Activated naive CD8-positive, alpha-beta T cell treated with anti-CD3 and anti-CD28 coated beads, Interleukin-2, amount 10 ng/mL, durations not matched to agents 7 days and 5 days (primary cell): ENCODE results near the gene UBL4A. TPM values are rescaled to one million over a fixed set of nuclear protein-coding genes. Genes with fewer than 3 reads are reported as not detected.

Experiments
- ATAC-seq: fragments of 150-1000 bp; cut with Tn5 transposase; one replicate; pipeline ENCODE4 v1.10.0; 2021; ENCODE audit warnings: low read depth, moderate library complexity
- POLR2A ChIA-PET: fragments of 350-600 bp; sonication (Branson Sonifier 250); formaldehyde crosslinking; loops from one replicate; lab custom pipeline; 2021; ENCODE audit warnings: antibody characterized with exemption; lab: Charles Lee
- DNase-seq: peaks from one replicate; pipeline ENCODE4 v3.0.0; 2021
- H3K27ac Mint-ChIP-seq: one replicate; pipeline ENCODE4 v1.8.0; 2022; ENCODE audit warnings: mild to moderate bottlenecking, mixed read lengths
- H3K27me3 Mint-ChIP-seq: one replicate; pipeline ENCODE4 v1.8.0; 2022; ENCODE audit warnings: mild to moderate bottlenecking, moderate library complexity, mixed read lengths
- H3K36me3 Mint-ChIP-seq: one replicate; pipeline ENCODE4 v1.8.0; 2021; ENCODE audit warnings: mild to moderate bottlenecking, mixed read lengths
- H3K4me1 Mint-ChIP-seq: one replicate; pipeline ENCODE4 v1.8.0; 2021; ENCODE audit warnings: mixed read lengths
- H3K4me3 Mint-ChIP-seq: one replicate; pipeline ENCODE4 v1.8.0; 2022; ENCODE audit warnings: mild to moderate bottlenecking, moderate library complexity, mixed read lengths
- H3K9me3 Mint-ChIP-seq: one replicate; pipeline ENCODE4 v1.8.0; 2021; ENCODE audit warnings: mixed read lengths
- total RNA-seq, 2 experiments: library from RNA; stranded (reverse); gene quantifications; one replicate each; pipeline ENCODE4 v1.2.3, GENCODE V29; 2021

Gene UBL4A
- total RNA-seq, 2 experiments from 2014 or later = 43.8 to 45.3 TPM

DNA sequence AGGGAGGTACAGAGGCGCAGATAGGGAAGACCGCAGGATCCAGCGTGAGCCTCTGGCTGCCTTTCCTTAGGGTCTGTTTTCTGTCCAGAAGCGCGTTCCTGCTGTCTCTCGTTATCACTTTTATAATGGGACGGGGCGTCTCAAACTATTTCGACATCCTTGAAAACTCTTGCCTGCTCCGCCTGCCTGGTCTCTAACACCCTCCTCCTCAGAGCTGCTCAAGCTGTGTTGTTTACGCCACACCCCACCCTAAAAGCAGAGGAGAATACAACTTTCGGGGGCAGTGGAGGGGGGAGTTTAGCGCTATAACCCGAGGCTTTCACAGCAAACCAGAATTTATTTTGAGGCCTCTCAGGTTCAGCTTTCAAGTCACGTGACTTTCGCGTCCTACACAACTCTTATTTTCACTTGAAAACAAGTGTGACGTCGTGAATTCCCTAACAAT is 30.3 kb upstream of the UBL4A start:
- peak overlapping the region; percentile 86 for H3K4me3 Mint-ChIP-seq
- DNase-seq = no peak
- peak; percentile 7 for ATAC-seq
- no peaks in the 10 kb centered on the region for H3K27me3 Mint-ChIP-seq
- POLR2A ChIA-PET = interaction anchor here (0.6 to 4.6 kb wide), 6 partner anchors 10 to 145 kb away, joined by 3 to 32 read pairs (median 10); partner anchors contain the start of genes RPL10, SLC10A3 and UBL4A
- H3K9me3 Mint-ChIP-seq = no peaks in the 10 kb centered on the region
- H3K36me3 Mint-ChIP-seq = peaks cover 10% of the 10 kb centered on the region
- H3K27ac Mint-ChIP-seq = peak overlapping the region; percentile 92
- peaks cover 19% of the 10 kb centered on the region for H3K4me1 Mint-ChIP-seq

DNA sequence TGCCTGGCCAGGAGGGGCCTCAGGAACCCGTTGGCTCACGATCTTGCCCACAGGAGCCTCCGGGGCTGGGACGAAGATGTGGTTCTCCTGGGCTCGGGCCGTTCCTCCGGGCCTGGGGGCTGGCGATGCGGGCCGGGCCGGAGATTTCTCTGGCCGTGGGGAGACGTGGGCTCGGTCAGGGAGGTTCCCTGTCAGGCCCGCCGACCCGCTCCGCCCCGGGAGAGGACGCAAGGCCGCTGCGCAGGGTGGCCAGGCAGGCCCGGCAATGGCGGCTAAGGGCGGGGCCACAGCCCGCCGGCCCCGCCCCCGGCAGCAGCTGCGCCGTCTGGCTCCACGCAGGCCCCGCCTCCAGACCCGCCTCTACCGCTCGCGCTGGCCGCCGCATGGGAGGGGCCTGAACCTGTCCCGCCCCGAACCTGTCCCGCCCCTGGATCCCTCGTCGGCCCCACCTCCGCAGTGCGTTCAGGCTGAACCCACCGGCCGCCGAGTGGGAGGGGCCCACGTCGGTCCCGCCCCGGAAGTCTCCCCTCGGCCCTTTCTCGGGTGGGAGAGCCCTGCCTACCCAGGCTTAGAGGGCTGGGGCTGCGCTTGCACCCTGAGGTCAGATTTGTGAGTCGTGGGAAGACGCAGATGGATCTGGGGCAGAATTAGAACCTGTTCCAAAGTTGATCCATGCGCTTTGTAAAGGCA is 29.7 kb upstream of the UBL4A start, which contains the start of gene FAM3A:
Gene FAM3A (minus strand): TSS at position 267 of the 690 bp plus-strand sequence. CDS start 460 bp downstream, outside the sequence.
- peaks cover 10% of the 10 kb centered on the region for H3K36me3 Mint-ChIP-seq
- peaks cover 22% of the 10 kb centered on the region for H3K4me1 Mint-ChIP-seq
- ATAC-seq (peak; percentile 86), DNase-seq (peak; percentile 93)
- no peaks in the 10 kb centered on the region for H3K27me3 Mint-ChIP-seq
- H3K4me3 Mint-ChIP-seq = peak within 1 kb of the TSS; percentile 86
- POLR2A ChIA-PET = interaction anchor here (0.6 to 4.6 kb wide), 6 partner anchors 11 to 145 kb away, joined by 3 to 32 read pairs (median 10); partner anchors contain the start of genes RPL10, SLC10A3 and UBL4A
- peak within 1 kb of the TSS; percentile 92 for H3K27ac Mint-ChIP-seq
- no peaks in the 10 kb centered on the region for H3K9me3 Mint-ChIP-seq

DNA sequence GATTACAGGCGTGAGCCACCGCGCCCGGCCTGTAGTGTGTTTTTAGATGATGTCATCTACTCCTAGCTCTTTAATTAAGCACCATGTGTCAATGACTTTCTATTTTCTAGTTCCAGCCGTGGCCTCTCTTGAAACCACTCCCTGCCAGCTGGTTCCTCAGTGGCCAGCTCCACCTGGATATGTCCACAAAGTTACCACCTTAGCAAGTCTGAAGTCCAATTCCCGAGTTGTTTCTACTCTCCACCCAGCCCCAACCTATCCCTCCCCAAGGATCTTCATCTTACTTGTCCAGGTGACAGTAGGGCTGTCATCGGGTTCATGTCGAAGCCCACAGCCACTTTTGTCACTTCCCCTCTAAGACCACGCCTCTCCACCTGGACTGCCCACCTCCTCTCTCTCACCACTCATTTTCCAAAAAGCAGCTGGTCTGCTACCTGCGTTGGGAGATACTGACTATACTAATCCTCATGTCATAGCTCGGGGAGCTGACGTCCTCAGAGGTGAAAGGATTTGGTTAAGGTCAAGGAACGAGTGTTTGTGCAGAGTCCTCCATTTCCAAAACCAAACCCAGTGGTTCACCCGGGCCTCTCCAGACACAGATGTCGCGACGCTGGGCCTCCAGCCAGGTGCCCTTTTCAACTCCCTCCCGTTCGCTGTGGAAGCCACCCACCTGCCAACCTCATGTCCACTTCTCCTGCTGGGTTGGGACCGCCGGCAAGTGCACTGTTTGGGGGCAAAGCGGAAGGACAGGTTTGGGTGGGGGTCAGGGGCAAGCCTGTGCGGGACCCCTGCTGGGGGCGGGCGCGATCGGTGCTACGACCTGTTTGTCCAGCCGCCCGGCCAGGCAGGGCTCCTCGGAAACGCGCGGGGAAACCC is 28.9 kb upstream of the UBL4A start:
- Mint-ChIP-seq H3K4me1 (peaks cover 25% of the 10 kb centered on the region), H3K27me3 (no peaks in the 10 kb centered on the region), H3K36me3 (peaks cover 12% of the 10 kb centered on the region), H3K9me3 (no peaks in the 10 kb centered on the region), H3K4me3 (peak overlapping the region; percentile 86), H3K27ac (peak overlapping the region; percentile 88)
- POLR2A ChIA-PET = interaction anchor here (2.6 to 4.6 kb wide), 3 partner anchors 12 to 117 kb away, joined by 15 to 32 read pairs (median 18); partner anchors contain the start of genes RPL10 and SLC10A3
- ATAC-seq = no peak
- peak; percentile 39 for DNase-seq

DNA sequence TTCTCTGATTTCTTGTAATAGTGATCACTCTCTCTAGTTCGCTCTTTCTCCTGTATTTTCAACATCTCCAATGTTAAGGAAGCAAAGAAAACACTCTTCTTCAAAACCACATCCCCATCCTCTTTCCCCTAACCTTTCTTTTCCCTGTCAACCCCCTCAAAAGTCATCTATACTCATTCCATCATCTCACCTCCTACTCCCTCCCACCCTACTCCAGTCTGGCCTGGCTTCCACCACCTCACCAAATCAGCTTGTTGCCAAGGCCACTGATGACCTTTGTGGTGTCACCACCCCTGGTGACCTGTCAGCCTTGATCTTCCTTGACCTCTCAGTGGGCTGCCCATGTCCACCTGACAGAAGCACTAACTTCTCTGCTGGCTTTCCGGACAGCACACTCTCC is 27.3 kb upstream of the UBL4A start:
- H3K4me3 Mint-ChIP-seq = peak overlapping the region; percentile 48
- peaks cover 1% of the 10 kb centered on the region for H3K9me3 Mint-ChIP-seq
- peaks cover 22% of the 10 kb centered on the region for H3K36me3 Mint-ChIP-seq
- H3K27ac Mint-ChIP-seq = peak overlapping the region; percentile 67
- H3K27me3 Mint-ChIP-seq = no peaks in the 10 kb centered on the region
- POLR2A ChIA-PET = interaction anchor here (4.6 kb wide), 1 partner anchor 24 kb away, joined by 32 read pairs; the partner anchor contains the start of gene SLC10A3
- H3K4me1 Mint-ChIP-seq = peaks cover 30% of the 10 kb centered on the region
- no peak for DNase-seq
- ATAC-seq = no peak

DNA sequence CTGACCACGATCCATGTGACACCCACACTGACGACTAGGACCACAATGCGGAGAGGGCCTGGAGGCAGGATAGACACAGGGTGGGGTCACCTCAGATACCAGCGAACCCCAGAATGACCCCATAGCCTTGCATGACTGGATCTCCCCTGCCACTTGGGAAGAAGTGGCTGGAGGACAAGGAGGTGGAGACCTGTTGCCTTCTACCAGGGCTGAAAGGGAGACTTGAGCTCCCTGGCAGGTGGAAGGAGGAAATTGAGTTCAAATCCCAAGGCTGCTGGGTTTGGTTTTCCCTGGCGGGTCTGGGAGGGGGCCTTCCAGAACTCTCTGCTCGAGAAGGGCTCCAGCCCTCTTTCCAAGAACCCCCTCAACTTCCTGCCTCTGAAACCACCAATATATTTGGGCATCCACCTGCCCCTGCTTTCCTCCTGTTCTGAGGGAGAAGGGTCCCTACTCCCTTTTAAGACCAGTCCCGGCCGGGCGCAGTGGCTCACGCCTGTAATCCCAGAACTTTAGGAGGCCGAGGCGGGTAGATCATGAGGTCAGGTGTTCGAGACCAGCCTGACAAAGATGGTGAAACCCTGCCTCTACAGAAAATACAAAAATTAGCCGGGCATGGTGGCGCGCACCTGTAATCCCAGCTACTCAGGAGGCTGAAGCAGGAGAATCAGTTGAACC is 26.6 kb upstream of the UBL4A start:
- POLR2A ChIA-PET = interaction anchor here (1.9 to 4.6 kb wide), 2 partner anchors 23 kb away, joined by 11 to 32 read pairs; partner anchors contain the start of gene SLC10A3
- Mint-ChIP-seq H3K4me1 (peaks cover 30% of the 10 kb centered on the region), H3K27ac (no peak overlapping the region), H3K36me3 (peaks cover 23% of the 10 kb centered on the region), H3K4me3 (no peak overlapping the region), H3K27me3 (no peaks in the 10 kb centered on the region), H3K9me3 (peaks cover 1% of the 10 kb centered on the region)
- ATAC-seq (no peak), DNase-seq (no peak)

DNA sequence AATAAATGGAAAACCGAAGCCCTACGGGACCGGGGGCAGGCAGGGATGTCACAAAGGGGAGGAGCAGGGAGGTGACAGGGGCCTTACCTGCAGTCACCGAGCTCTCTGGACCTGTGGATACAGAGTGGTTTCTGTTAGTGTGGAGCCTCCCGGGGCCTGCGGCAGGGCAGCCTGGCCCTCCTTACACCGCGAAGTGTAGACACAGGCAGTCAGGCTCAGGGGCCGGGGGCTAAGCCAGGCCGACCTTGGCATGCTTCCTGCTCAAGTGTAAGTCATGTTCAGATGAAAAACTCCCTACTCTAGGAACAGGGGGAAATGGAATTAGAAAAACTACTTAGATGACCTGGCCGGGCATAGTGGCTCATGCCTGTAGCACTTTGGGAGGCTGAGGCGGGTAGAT is 25.3 kb upstream of the UBL4A start:
- Mint-ChIP-seq H3K4me1 (peaks cover 30% of the 10 kb centered on the region), H3K27ac (peak overlapping the region; percentile 91), H3K9me3 (peaks cover 1% of the 10 kb centered on the region), H3K36me3 (peaks cover 23% of the 10 kb centered on the region), H3K27me3 (no peaks in the 10 kb centered on the region), H3K4me3 (peak overlapping the region; percentile 49)
- no peak for ATAC-seq
- DNase-seq = no peak
- POLR2A ChIA-PET = interaction anchor here (1.2 to 1.9 kb wide), 3 partner anchors 12 to 528 kb away, joined by 3 to 11 read pairs (median 3); partner anchors contain the start of gene SLC10A3

DNA sequence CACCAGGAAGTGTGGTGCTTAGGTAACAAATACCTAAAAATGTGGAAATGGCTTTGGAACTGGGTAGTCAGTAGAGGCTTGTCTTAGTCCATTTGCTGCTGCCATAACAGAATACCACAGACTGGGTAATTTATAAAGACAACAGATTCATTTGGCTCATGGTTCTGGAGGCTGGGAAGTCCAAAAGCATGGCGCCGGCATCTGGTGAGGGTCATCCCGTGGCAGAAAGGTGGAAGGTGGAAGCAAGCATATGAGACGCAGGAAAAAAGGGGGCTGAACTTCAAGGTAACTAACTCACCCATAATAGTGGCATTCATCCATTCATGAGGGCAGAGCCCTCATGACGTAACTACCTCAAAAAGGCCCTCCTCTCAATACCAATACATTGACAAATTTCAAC is 23.0 kb upstream of the UBL4A start:
- DNase-seq (no peak), ATAC-seq (no peak)
- peaks cover 20% of the 10 kb centered on the region for H3K4me1 Mint-ChIP-seq
- no peak overlapping the region for H3K4me3 Mint-ChIP-seq
- POLR2A ChIA-PET = no interaction called here
- H3K27ac Mint-ChIP-seq = no peak overlapping the region
- peaks cover 18% of the 10 kb centered on the region for H3K36me3 Mint-ChIP-seq
- no peaks in the 10 kb centered on the region for H3K27me3 Mint-ChIP-seq
- peaks cover 1% of the 10 kb centered on the region for H3K9me3 Mint-ChIP-seq

DNA sequence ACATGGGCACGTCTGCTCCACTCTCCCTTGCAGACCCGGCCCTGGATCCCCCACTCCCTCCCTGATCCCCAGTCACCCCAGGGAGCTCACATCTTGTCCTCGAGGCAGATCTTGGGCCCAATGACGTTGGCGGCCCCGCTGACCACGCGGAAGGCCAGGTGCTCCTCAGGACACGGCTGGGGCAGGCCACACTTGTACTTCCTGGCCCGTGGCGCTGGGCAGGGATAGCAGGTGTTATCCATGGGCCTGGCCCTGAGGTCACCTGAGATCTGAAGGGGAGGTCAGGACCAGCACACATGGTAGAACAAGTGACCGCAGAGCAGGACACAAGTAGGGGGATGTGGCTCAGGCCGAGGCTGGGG is 21.9 kb upstream of the UBL4A start:
- Mint-ChIP-seq H3K4me3 (no peak overlapping the region), H3K27me3 (no peaks in the 10 kb centered on the region), H3K27ac (no peak overlapping the region)

DNA sequence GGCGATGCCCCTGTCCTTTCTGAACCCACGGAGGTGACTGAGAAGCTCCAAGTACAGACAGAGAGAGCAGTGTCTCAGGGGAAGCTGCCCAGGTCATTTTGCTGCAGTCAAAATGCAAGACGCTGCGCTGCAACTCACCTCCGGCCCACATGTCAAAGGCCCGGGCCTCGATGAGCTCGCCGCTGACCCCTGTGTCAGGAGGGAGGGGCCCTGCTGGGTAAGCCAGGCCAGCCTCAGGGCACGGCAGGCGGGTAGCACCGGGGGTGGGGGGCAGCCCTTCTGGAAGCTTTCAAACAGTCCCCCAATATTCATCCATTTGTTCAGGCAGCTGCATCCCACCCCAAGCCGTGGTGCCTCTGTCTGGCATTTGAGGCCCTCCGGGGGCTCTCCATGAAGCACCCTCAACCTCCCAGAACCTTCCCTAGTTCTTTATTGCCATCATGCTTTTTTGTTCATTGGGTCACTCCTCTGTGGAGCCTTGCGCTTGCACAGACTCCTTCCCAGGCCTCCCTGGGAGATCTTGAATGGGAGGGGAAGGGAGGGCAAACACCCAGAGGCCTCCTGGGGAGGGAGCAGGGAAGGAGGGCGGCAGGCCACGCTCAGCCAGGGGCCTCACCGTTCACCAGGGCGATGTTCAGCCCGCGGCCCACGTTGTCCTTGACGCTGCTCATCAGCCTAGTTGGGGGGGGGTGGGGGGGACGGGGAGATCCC is 21.4 kb upstream of the UBL4A start:
- peaks cover 14% of the 10 kb centered on the region for H3K4me1 Mint-ChIP-seq
- DNase-seq (no peak), ATAC-seq (no peak)
- no peak overlapping the region for H3K27ac Mint-ChIP-seq
- H3K36me3 Mint-ChIP-seq = peaks cover 13% of the 10 kb centered on the region
- POLR2A ChIA-PET = no interaction called here
- H3K4me3 Mint-ChIP-seq = no peak overlapping the region
- peaks cover 1% of the 10 kb centered on the region for H3K9me3 Mint-ChIP-seq
- H3K27me3 Mint-ChIP-seq = no peaks in the 10 kb centered on the region

More for the DNA sequence above, 21.9 kb upstream of the UBL4A start:
- Mint-ChIP-seq H3K36me3 (peaks cover 13% of the 10 kb centered on the region), H3K4me1 (peaks cover 14% of the 10 kb centered on the region), H3K9me3 (peaks cover 1% of the 10 kb centered on the region)
- POLR2A ChIA-PET = no interaction called here
- ATAC-seq (no peak), DNase-seq (no peak)

DNA sequence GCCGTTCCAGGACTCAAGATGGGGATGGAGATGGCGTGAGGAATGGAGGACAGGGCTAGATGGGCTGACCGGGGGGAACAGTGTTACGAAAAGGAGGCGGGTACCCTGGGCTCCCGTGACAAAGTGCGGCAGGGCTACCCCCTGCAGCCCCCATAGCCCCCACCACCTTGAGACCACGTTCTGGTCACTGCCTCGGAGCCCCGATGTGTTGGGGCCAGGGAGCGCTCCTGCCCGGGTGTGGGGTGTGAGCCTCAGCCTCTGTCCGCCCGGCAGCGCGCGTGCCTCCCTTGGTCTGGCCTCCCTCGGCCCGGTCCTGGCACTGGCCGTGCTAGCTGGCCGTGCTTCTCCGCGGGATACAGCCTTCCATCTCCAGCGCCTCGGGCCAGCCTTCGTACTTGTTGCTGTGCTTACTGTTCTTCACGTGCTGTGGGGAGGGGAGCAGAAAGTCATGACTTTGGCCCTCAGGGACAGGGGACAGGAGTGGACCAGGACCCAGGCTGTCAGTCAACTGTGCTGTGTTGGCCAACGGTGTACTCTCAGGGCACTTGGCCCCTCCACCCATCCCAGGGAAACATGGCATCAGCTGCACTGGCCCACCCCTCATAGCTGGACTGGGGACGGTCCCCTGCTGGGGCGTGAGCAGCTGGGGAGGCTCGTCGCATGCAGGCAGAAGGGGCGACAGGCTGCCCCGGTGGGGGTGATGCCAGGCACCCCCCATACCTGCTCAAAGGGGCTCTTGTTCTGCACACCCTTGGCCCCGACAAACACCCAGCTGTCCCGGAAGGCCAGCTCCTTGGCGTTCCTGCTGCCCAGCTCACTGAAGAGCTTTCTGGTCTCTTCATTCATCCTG is 20.3 kb upstream of the UBL4A start:
- peaks cover 13% of the 10 kb centered on the region for H3K36me3 Mint-ChIP-seq
- POLR2A ChIA-PET = no interaction called here
- ATAC-seq (no peak), DNase-seq (no peak)
- no peak overlapping the region for H3K27ac Mint-ChIP-seq
- H3K9me3 Mint-ChIP-seq = peaks cover 1% of the 10 kb centered on the region
- H3K4me3 Mint-ChIP-seq = no peak overlapping the region
- H3K27me3 Mint-ChIP-seq = no peaks in the 10 kb centered on the region
- peaks cover 11% of the 10 kb centered on the region for H3K4me1 Mint-ChIP-seq

DNA sequence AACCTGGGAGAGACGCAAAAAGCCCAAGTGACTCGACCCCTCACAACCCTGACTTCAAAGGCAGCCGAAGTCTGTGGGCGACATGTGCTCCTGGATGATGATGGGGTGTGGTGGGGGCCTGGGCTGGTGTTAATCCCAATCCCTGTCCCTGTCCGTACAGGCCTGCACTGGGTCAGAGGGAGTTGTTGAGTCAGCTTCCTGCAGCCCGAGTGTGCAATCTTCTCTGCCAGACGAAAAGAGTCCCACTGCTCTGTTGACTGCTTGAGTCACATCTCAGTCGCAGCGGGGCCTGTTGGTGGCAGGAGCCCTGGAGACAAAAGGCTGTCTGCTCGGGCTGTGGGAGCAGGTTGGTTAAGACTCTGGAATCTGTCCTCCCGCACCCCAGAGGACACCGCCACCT is 19.3 kb upstream of the UBL4A start:
- Mint-ChIP-seq H3K9me3 (peaks cover 1% of the 10 kb centered on the region), H3K4me3 (no peak overlapping the region), H3K36me3 (peaks cover 11% of the 10 kb centered on the region), H3K4me1 (peaks cover 4% of the 10 kb centered on the region), H3K27ac (no peak overlapping the region), H3K27me3 (no peaks in the 10 kb centered on the region)
- no peak for DNase-seq
- no peak for ATAC-seq
- POLR2A ChIA-PET = no interaction called here

DNA sequence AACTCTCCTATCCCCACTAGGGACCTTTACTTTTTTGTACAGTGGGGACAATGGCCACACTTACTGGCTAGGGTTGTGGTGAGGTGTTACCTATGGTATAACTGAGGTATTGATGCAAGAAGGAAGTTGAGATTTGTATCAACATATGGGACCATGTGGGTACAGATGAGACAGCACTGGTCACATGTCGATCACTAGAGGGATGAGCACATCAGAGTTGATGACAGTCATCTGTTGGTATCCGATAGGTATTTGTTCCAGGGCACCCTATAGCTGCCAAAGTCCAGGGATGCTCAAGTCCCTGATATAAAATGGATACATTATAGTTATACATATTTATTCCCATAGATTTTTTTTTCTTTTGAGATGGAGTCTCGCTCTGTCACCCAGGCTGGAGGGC is 16.6 kb upstream of the UBL4A start:
- ATAC-seq (no peak), DNase-seq (no peak)
- Mint-ChIP-seq H3K4me1 (no peaks in the 10 kb centered on the region), H3K4me3 (no peak overlapping the region), H3K36me3 (no peaks in the 10 kb centered on the region), H3K27ac (no peak overlapping the region), H3K27me3 (no peaks in the 10 kb centered on the region), H3K9me3 (no peaks in the 10 kb centered on the region)
- POLR2A ChIA-PET = no interaction called here
